Thyroid gland (tissue), 4 donors: ENCODE measurements around the gene POMGNT1. TPM values are rescaled to one million over a fixed set of nuclear protein-coding genes. Genes with fewer than 3 reads are reported as not detected.

Source experiments
- DNase-seq, 2 donors: peaks; one replicate each; pipeline ENCODE4 v3.0.0-alpha.2; 2019
- H3K27ac ChIP-seq, 3 donors: fragments of 200-600 bp; sonication (generic); 1 replicate in 2 of 3; 2 replicates in 1 of 3; pipeline ENCODE4 v1.5.1; 2016 to 2019; ENCODE audit warnings: mild to moderate bottlenecking in 1 of 3, moderate library complexity in 1 of 3
- H3K27me3 ChIP-seq: fragments of 200-600 bp; sonication (generic); one replicate; pipeline ENCODE4 v1.5.1; 2019
- H3K36me3 ChIP-seq, 2 donors: fragments of 200-600 bp; sonication (generic); one replicate each; pipeline ENCODE4 v1.5.1; 2016 to 2019
- H3K4me1 ChIP-seq, 2 donors: fragments of 200-600 bp; sonication (generic); one replicate each; pipeline ENCODE4 v1.5.1; 2017 to 2019
- H3K4me3 ChIP-seq, 3 donors: fragments of 200-600 bp; sonication (generic); replicated peaks in 1 of 3; 1 replicate in 2 of 3; 2 replicates in 1 of 3; pipeline ENCODE4 v1.5.1; 2016; ENCODE audit warnings: mild to moderate bottlenecking in 1 of 3
- H3K9me3 ChIP-seq: fragments of 200-600 bp; sonication (generic); one replicate; pipeline ENCODE4 v1.5.1; 2017
- CTCF ChIP-seq, 6 experiments: fragments of 200-600 bp in 3 of 6; fragments of 450-650 bp in 3 of 6; sonication (generic) in 3 of 6; IDR thresholded peaks; one replicate each; pipeline ENCODE4 v1.5.1; 2016 to 2019; ENCODE audit warnings: antibody characterized with exemption in 6 of 6, mild to moderate bottlenecking in 2 of 6, inconsistent platforms in 1 of 6, moderate library complexity in 1 of 6
- POLR2A ChIP-seq, 2 donors: fragments of 450-650 bp; IDR thresholded peaks; one replicate each; pipeline ENCODE4 v1.6.1; 2017; ENCODE audit warnings: antibody characterized with exemption in 2 of 2, mild to moderate bottlenecking in 2 of 2, moderate library complexity in 1 of 2
- WGBS, 2 donors: methylation state at CpG; one replicate each; pipeline ENCODE4 v1.1.5; 2017; 5-methylcytosine and 5-hydroxymethylcytosine counted together
- intact Hi-C: fragments of 100-400 bp; cut with DNase I; formaldehyde crosslinking; loops from one replicate; pipeline ENCODE4 v1.15.1; 2023
- total RNA-seq, 4 donors: library from RNA; depleted of rRNA; stranded (reverse); fragments of >200 nt; gene quantifications; one replicate each; pipeline ENCODE4 v1.2.3, GENCODE V29; 2016

Gene POMGNT1
- total RNA-seq, 4 donors from 2014 or later: 54.2 to 90.8 (median 79.3) TPM

DNA sequence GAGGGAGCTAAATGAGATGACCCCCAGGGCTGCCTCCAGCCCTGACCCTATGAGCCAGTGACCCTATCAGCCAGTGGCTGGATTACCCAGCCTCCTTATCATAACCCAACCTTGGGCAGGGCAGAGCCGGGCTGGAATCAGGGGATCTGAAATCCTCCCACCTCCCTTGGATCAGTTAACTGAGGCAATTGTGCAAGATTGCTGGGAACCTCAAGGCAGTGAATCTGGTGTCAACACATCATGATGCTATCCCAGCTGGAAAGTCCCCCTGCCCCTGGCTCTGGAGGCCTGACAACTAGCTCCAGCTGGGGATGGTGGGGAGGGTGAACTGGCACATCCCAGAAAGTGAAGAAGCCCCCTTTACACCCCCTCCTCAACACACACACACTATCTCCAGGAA lies 29.8 kb downstream of the POMGNT1 start:
- no peaks in the 10 kb centered on the region for H3K36me3 ChIP-seq
- WGBS, 2 donors: 67% methylated on average over 1 of the region's 1 CpG; no CpG with 5 or more reads in 1 of the 2 donors
- no peaks in the 10 kb centered on the region for H3K9me3 ChIP-seq
- H3K4me1 ChIP-seq: peaks cover 35 to 57% of the 10 kb centered on the region in 2 donors
- no peak for DNase-seq
- H3K27ac ChIP-seq: peak overlapping the region in 1 of 3 donors; percentile 81
- no peak for TF ChIP-seq CTCF (IDR thresholded peaks at IDR 0.05)
- no peak for TF ChIP-seq POLR2A (IDR thresholded peaks at IDR 0.05)
- H3K27me3 ChIP-seq: no peaks in the 10 kb centered on the region
- intact Hi-C loops: no loop called here
- H3K4me3 ChIP-seq: no peak overlapping the region

DNA sequence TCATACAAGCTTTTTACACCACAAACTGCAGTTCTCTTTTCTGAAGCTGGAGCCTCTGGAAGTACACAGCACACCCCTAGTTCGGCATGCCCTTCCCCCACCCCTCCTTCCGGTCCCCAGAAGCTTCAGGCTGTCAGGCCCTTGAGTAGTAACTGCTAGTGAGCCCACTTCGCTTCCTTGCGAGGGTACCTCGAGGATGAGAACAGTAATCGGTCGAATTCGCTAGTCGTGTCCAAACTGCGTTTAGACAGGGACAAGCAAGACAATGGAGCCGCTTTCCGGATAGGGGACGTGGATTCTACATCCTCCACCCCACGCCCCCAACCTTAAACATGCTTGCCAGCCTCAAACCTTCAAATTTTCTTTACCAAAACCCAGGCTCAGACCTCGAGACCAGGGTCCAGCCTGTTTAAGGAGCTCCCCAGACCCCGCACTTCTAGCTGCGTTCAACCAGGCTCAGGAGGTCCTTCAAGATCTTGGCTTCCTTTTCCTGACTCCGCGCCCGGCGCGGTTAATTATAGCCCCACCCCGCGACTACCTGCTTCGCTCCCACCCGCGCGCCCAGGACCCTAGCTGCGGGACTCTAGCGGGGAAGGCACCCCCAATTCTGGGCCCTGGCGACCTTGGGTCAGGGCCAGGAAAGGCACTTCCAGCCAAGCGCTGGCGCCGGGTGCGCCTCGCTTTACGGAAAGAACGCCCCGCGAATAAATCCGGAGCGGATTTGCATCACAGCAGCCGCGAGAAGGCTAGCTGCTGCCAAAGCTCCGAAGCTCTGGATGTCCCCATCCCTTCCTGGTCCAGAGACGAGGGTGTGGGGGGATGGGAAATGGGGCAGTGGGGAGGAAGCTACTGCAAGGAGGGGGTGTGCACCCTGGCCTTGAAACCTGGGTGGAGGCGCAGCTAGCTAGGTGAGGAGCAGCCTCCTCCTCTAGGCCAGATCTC lies 31.4 kb downstream of the POMGNT1 start:
- 9 to 10% methylated on average over 27 to 43 of the region's 47 CpGs for WGBS, 2 donors
- peak; percentile 62 to 67 for DNase-seq
- Histone ChIP-seq H3K4me1 (peaks cover 27 to 40% of the 10 kb centered on the region in 2 donors), H3K27me3 (no peaks in the 10 kb centered on the region), H3K9me3 (no peaks in the 10 kb centered on the region), H3K36me3 (no peaks in the 10 kb centered on the region), H3K27ac (peak overlapping the region; percentile 36 to 81 (median 81)), H3K4me3 (peak overlapping the region in 1 of 3 donors; percentile 13)
- TF ChIP-seq POLR2A (IDR thresholded peaks at IDR 0.05) (peak; percentile 39 to 61), CTCF (IDR thresholded peaks at IDR 0.05) (peak in 2 of 6 experiments; percentile 5 to 9)
- intact Hi-C loops: no loop called here

- no peak overlapping the region for H3K27ac ChIP-seq
- H3K36me3 ChIP-seq: no peaks in the 10 kb centered on the region
- TF ChIP-seq POLR2A (IDR thresholded peaks at IDR 0.05) (no peak), CTCF (IDR thresholded peaks at IDR 0.05) (no peak)
- no peaks in the 10 kb centered on the region for H3K9me3 ChIP-seq
- WGBS, 2 donors: 91 to 97% methylated on average over 1 of the region's 1 CpG
- no peaks in the 10 kb centered on the region for H3K27me3 ChIP-seq
- intact Hi-C loops: no loop called here
- H3K4me1 ChIP-seq: no peaks in the 10 kb centered on the region
- H3K4me3 ChIP-seq: no peak overlapping the region
- no peak for DNase-seq
Observed at GRCh38 chr1:46160212-46160611, 38.0 kb downstream of the POMGNT1 start.

DNA sequence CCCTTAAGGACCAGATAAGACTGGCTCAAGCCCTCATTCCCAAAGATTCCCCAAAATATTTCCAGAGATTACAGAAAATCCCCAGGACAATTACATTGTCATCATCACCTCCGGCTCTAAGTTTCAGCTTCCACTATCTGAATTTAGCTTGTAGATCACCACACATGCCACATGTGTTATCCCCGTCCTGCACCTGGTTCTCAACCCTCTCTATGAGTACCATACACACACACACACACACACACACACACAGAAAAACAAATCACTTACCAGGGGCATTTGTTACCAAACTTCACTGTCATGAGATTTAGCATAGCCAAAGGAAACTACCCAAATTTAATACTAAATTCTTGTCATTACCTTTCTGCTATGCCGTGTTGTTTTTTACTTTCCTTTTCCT lies 38.7 kb downstream of the POMGNT1 start:
- Histone ChIP-seq H3K4me1 (no peaks in the 10 kb centered on the region), H3K9me3 (no peaks in the 10 kb centered on the region), H3K36me3 (no peaks in the 10 kb centered on the region), H3K27ac (no peak overlapping the region), H3K4me3 (no peak overlapping the region), H3K27me3 (no peaks in the 10 kb centered on the region)
- TF ChIP-seq POLR2A (IDR thresholded peaks at IDR 0.05) (no peak), CTCF (IDR thresholded peaks at IDR 0.05) (no peak)
- intact Hi-C loops: no loop called here
- 77 to 82% methylated on average over 3 of the region's 3 CpGs for WGBS, 2 donors
- DNase-seq: no peak
